Activated B cell treated with CpG ODN at 0.5 μM for 24 hours (primary cell): ENCODE measurements around the gene ZSCAN9. TPM values are rescaled to one million over a fixed set of nuclear protein-coding genes. Genes with fewer than 3 reads are reported as not detected.

Experiments used
- ATAC-seq: fragments of 200-7000 bp; cut with Tn5 transposase; one replicate; pipeline ENCODE4 v1.10.0; 2021; ENCODE audit warnings: low read depth, mild to moderate bottlenecking, moderate library complexity
- CTCF ChIA-PET: fragments of 350-600 bp; sonication (Branson Sonifier 250); formaldehyde crosslinking; loops from one replicate; lab custom pipeline; 2021; ENCODE audit warnings: antibody characterized with exemption; lab: Charles Lee
- POLR2A ChIA-PET: fragments of 350-600 bp; sonication (Branson Sonifier 250); formaldehyde crosslinking; loops from one replicate; lab custom pipeline; 2021; ENCODE audit warnings: antibody characterized with exemption; lab: Charles Lee
- DNase-seq: peaks from one replicate; pipeline ENCODE4 v3.0.0; 2022
- H3K27ac Mint-ChIP-seq: one replicate; pipeline ENCODE4 v1.8.0; 2020; ENCODE audit warnings: mixed read lengths
- H3K27me3 Mint-ChIP-seq: one replicate; pipeline ENCODE4 v1.8.0; 2021; ENCODE audit warnings: mixed read lengths
- H3K36me3 Mint-ChIP-seq: one replicate; pipeline ENCODE4 v1.8.0; 2021; ENCODE audit warnings: low read depth, mixed read lengths
- H3K4me1 Mint-ChIP-seq: one replicate; pipeline ENCODE4 v1.8.0; 2021; ENCODE audit warnings: mixed read lengths
- H3K4me3 Mint-ChIP-seq: one replicate; pipeline ENCODE4 v1.8.0; 2020; ENCODE audit warnings: mild to moderate bottlenecking, mixed read lengths
- H3K9me3 Mint-ChIP-seq: one replicate; pipeline ENCODE4 v1.8.0; 2020; ENCODE audit warnings: mixed read lengths
- CTCF ChIP-seq: fragments of 200-600 bp; IDR thresholded peaks from one replicate; pipeline ENCODE4 v1.8.0; 2022; ENCODE audit warnings: antibody characterized with exemption, mild to moderate bottlenecking
- intact Hi-C: fragments of 100-400 bp; cut with micrococcal nuclease; formaldehyde crosslinking; loops from one replicate; pipeline ENCODE4 v1.15.1; 2024
- total RNA-seq: library from RNA; stranded (reverse); gene quantifications from 2 replicates; pipeline ENCODE4 v1.2.3, GENCODE V29; 2022

The ZSCAN9 gene
- total RNA-seq, 1 donor from 2014 or later: 30.3 TPM

DNA sequence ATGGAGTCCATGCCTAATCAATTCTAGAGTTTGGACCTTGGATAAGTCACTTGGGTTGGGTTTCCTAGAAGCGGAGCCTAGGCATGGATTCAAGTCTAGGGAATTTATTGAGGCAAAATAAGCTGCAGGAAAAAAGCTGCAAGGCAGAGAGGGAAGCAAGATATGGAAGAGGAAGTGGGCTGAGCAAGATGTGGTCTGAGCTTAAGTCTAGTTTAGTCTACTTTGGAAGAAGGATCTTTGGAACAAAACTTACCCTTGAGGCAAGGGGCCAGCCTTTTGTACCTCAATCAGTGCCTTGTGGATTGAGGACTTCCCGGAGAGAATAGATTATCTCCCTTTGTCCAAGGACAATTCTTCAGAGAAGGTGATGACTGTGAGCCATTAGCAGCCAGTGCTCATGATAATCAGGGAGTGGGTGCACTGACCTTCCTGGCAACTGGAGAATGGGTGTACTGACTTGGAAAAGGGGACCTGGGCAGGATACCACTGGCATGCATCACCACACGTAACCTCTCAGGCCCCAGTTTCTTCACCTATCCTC lies 10.9 kb downstream of the ZSCAN9 start:
- Mint-ChIP-seq H3K4me1 (no peaks in the 10 kb centered on the region), H3K36me3 (peaks cover 43% of the 10 kb centered on the region), H3K27me3 (no peaks in the 10 kb centered on the region), H3K4me3 (no peak overlapping the region), H3K27ac (no peak overlapping the region), H3K9me3 (peaks cover 5% of the 10 kb centered on the region)
- DNase-seq (no peak), ATAC-seq (no peak)
- ChIA-PET POLR2A (no interaction called here), CTCF (no interaction called here)
- no peak for TF ChIP-seq CTCF
- intact Hi-C loops: no loop called here

DNA sequence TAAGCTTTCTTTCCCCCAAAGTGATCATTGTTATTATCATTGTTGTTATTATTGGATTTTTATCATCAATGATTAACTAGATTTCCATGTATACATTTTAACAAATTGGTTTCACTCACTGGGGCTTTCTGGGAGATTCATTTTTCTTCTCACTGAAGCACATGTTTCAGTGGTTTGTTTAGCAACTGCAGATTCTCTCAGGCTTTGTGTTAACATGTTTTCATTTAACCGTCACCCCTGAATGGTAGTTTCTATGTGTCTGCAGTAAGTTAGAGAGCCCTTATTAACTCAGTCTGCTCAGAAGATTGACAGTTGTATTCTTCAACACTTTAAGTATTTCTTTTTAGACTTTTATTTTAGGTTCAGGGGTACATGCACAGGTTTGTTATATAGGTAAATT lies 14.6 kb downstream of the ZSCAN9 start:
- DNase-seq (no peak), ATAC-seq (no peak)
- Mint-ChIP-seq H3K36me3 (peaks cover 23% of the 10 kb centered on the region), H3K4me1 (no peaks in the 10 kb centered on the region), H3K27me3 (no peaks in the 10 kb centered on the region), H3K27ac (no peak overlapping the region), H3K4me3 (no peak overlapping the region), H3K9me3 (no peaks in the 10 kb centered on the region)
- no peak for TF ChIP-seq CTCF
- ChIA-PET CTCF (no interaction called here), POLR2A (no interaction called here)
- intact Hi-C loops: no loop called here

- Mint-ChIP-seq H3K4me1 (no peaks in the 10 kb centered on the region), H3K4me3 (no peak overlapping the region), H3K27me3 (no peaks in the 10 kb centered on the region), H3K36me3 (peaks cover 29% of the 10 kb centered on the region), H3K27ac (no peak overlapping the region), H3K9me3 (no peaks in the 10 kb centered on the region)
- no peak for TF ChIP-seq CTCF
- DNase-seq (no peak), ATAC-seq (no peak)
- ChIA-PET POLR2A (no interaction called here), CTCF (no interaction called here)
- intact Hi-C loops: no loop called here
Observed at GRCh38 chr6:28240471-28240870, 15.4 kb downstream of the ZSCAN9 start.

DNA sequence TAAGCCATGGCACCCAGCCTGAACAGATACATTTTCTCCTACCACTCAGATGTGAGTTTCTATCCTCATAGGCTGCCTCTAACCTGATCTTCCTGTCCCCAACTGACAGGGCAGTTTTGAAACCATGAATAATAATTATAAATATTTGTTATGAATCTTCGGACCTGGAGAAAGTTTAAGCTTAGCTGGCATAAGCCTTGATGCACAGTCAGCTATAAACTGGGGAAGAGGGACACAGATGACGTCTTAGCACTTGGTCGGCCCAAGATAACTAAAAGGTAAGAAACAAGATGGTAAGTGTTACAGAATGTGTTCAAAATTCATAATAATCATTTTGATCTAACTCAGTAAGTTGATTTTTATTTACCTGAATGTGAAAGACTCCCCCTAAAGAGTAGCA lies 18.9 kb downstream of the ZSCAN9 start:
- peaks cover 56% of the 10 kb centered on the region for H3K36me3 Mint-ChIP-seq
- POLR2A ChIA-PET: no interaction called here
- H3K4me3 Mint-ChIP-seq: no peak overlapping the region
- ATAC-seq: no peak
- DNase-seq: no peak
- peaks cover 2% of the 10 kb centered on the region for H3K4me1 Mint-ChIP-seq
- CTCF ChIA-PET: no interaction called here
- intact Hi-C loops: no loop called here
- H3K9me3 Mint-ChIP-seq: no peaks in the 10 kb centered on the region
- H3K27me3 Mint-ChIP-seq: no peaks in the 10 kb centered on the region
- TF ChIP-seq CTCF: no peak
- H3K27ac Mint-ChIP-seq: no peak overlapping the region

GRCh38 chr6:28245206-28245941 lies 20.3 kb downstream of the ZSCAN9 start:
- Mint-ChIP-seq H3K27ac (no peak overlapping the region), H3K36me3 (peaks cover 60% of the 10 kb centered on the region), H3K9me3 (no peaks in the 10 kb centered on the region), H3K27me3 (no peaks in the 10 kb centered on the region), H3K4me1 (peaks cover 10% of the 10 kb centered on the region), H3K4me3 (no peak overlapping the region)
- ATAC-seq (no peak), DNase-seq (no peak)
- no peak for TF ChIP-seq CTCF
- intact Hi-C loops: no loop called here
- CTCF ChIA-PET: no interaction called here
- POLR2A ChIA-PET: no interaction called here
